ENCODE data around the gene LARGE1.

The LARGE1 gene

GRCh38 chr22:33823552-33823951, 96.7 kb downstream of the LARGE1 start:
- DNase-seq = no peak

DNA sequence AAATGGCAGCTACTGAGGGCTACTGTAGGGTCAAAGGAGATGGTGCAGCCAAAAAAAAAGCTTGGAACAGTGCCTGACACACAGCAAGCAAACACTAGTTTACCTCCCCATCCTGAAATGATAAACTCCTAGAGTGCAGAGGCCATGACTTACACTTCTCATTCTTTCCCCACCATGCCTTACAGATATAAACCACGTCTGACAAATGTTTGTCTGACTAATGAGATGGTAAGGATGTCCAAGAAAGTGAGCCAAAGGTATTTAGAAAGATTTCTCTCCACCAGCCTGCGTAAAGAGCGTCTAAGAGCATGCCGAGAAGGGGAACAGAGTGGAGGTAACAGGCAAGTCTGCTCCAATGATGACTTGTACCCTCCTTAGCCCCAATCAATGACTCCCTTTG, 99.0 kb downstream of the LARGE1 start:
- DNase-seq = no peak

- no peak for DNase-seq
Measured at GRCh38 chr22:33819743-33820142, 100.5 kb downstream of the LARGE1 start.

- DNase-seq = no peak
Measured at GRCh38 chr22:33817512-33818127, 102.7 kb downstream of the LARGE1 start.

GRCh38 chr22:33812360-33812977, 107.8 kb downstream of the LARGE1 start:
- DNase-seq = no peak

DNA sequence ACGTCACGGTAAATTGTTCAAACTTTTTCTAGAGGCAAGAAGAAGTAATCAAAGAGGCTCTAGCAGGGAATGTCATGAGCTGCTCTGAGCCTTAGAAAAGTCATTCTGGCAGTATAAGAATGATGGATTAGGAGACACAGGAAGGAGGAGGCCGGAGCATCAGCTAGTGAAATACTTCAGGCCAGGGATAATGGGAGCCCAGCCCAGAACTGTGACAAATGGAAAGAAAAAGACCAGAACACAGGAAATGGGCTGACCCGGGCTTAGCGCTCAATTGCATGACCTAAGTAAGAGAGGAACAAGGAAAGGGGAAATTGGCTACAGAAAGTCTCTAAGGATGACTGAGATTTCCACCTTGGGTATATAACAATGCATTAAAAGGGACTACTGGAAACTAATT, 108.6 kb downstream of the LARGE1 start:
- DNase-seq = no peak

- DNase-seq = no peak
Measured at GRCh38 chr22:33811208-33811607, 109.1 kb downstream of the LARGE1 start.

GRCh38 chr22:33807470-33807869, 112.8 kb downstream of the LARGE1 start:
- DNase-seq = no peak

- DNase-seq = no peak
Measured at GRCh38 chr22:33806191-33806590, 114.1 kb downstream of the LARGE1 start.

GRCh38 chr22:33803371-33804282, 116.6 kb downstream of the LARGE1 start:
- DNase-seq = no peak

- DNase-seq = no peak
Measured at GRCh38 chr22:33798401-33798800, 121.9 kb downstream of the LARGE1 start.

GRCh38 chr22:33796494-33796893, 123.8 kb downstream of the LARGE1 start:
- DNase-seq = no peak

GRCh38 chr22:33793475-33793874, 126.8 kb downstream of the LARGE1 start:
- DNase-seq = peak in 1 of 56 donors; percentile 1

DNA sequence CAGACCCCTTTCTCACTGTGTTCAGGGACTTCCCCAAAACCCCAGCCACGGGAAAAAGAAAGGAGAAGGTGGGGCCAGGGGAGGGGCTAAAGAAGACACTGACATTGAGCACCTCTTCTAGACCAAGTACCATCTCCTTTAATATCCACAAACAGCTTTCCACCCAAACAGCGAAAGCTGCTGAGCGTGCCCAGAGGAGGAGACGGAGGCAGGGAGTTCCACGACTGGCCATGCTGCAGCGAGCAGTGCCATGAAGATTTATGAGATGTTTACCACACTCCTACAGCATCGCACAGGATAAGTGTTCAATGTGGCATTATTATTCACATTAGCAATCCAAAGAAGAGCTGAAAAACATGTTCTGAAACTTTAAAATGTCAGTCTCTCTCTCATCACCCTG, 127.4 kb downstream of the LARGE1 start:
- DNase-seq = no peak

DNA sequence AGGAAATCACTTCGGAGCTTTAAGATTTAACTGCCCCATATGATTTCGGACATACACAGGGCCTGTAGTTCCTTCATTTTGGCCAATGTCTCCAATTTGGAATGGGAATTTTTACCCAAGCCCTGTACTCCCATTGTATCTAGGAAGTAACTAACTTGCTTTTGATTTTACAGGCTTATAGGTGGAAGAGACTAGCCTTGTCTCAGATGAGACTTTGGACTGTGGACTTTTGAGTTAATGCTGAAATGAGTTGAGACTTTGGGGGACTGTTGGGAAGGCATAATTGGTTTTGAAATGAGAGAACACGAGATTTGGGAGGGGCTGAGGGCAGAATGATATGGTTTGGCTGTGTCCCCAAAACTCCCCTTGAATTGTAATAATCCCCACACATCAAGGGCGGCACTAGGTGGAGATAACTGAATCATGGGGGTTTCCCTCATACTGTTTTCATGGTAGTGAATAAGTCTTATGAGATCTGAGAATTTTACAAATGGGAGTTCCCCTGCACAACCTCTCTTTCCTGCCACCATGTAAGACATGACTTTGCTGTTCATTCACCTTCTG, 130.5 kb downstream of the LARGE1 start:
- no peak for DNase-seq

- DNase-seq = no peak
Measured at GRCh38 chr22:33788927-33789326, 131.3 kb downstream of the LARGE1 start.

DNA sequence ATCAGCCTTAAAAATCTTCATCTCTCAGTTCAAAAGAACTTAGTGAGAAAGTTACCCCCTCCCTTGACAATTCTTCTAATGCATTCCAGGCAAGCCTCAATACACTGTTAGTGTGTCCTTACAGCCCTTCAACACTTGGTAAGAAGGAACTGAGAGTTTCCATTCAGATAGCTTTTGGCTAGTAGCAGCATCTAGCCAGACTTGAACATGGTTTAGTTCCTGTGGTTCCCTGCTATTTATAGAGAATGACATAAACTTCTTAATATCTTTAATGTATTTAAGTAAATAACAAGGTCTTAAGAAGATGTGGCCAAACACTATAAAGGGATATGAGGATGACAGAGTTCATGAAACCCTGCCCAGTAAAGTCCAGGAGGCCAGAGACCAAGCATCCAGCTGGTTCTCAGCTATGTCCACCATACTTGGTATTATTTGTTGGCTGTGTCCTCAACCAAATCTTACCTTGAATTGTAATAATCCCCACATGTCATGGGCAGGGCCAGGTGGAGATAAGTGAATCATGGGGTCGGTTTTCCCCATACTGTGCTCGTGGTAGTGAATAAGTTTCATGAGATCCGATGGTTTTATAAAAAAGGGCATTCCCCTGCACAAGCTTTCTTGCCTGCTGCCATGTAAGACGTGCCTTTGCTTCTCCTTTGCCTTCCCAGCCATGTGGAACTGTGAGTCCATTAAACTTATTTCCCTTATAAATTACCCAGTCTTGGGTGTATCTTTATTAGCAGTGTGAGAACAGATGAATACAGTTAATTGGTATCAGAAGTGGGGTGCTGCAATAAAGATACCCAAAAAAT, 132.4 kb downstream of the LARGE1 start:
- no peak for DNase-seq

- no peak for DNase-seq
Measured at GRCh38 chr22:33786149-33786548, 134.1 kb downstream of the LARGE1 start.

- no peak for DNase-seq
Measured at GRCh38 chr22:33785283-33785968, 134.8 kb downstream of the LARGE1 start.

DNA sequence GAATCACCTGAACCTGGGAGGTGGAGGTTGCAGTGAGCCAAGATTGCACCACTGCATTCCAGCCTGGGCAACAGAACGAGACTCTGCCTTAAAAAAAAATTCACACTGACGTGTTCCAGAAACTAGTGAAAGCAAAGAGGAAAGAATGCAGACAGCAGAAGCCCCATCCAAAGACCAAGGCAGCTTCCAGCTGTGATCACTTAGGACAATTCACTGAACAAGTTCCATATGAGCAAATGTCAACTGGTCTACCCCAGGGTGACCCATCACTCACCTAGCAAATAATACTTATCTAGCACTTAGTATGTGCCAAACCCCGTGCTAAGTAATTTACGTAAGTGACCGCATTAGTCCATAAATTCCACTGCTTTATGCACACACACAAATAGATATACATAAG, 138.9 kb downstream of the LARGE1 start:
- no peak for DNase-seq

All from nucleus accumbens (tissue), 56 donors.